Brain pericyte (primary cell): ENCODE data around the gene GARIN5A.
"Not testable (repeated sequence)": the region's sequence is repeated elsewhere in the genome, so short reads cannot be mapped to it uniquely, and the experiment has no call there.

ENCODE experiments used
- DNase-seq: peaks from one replicate; pipeline ENCODE4 v3.0.0-alpha.2; 2012; ENCODE audit warnings: low read depth, low spot score

The GARIN5A gene

DNA sequence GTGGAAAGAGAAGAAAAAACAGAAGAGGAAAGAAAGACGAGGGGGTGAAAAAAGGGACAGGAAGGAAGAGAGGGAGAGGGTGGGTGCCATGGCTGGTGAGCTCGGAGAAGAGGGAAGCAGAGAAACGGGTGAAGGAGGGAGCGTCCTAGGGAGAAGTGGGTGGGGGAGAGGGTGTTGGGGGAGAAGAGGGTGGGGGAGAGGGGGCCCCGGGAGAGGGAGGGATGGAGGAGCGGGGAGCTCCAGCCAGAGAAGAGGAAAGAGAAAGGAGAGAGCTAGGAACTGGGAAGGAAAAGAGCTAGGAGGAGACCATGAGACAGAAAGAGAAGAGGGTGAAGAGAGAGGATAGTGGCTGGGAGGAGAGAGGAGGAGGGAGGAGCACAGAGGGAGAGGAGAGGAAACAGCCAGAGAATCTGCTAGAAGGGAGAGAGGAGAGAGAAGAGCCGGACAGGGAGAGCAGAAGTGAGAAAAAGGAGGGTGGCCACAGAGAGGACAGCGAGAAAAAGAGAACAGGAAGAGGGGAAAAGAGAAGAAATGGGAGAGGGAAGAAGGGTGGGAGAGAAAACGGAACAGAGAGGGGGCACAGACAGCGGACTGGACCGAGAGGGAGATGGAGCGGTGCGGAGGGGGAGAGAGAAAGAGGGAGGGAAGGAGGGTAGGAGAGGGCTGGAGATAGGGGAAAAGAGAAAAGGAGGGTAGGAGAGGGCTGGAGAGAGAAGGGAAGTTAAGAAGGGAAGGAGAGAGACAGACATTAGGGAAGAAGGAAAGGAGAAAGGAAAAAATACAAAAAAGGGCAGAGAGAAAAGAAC is 11.9 kb upstream of the GARIN5A start:
- DNase-seq: no peak

DNA sequence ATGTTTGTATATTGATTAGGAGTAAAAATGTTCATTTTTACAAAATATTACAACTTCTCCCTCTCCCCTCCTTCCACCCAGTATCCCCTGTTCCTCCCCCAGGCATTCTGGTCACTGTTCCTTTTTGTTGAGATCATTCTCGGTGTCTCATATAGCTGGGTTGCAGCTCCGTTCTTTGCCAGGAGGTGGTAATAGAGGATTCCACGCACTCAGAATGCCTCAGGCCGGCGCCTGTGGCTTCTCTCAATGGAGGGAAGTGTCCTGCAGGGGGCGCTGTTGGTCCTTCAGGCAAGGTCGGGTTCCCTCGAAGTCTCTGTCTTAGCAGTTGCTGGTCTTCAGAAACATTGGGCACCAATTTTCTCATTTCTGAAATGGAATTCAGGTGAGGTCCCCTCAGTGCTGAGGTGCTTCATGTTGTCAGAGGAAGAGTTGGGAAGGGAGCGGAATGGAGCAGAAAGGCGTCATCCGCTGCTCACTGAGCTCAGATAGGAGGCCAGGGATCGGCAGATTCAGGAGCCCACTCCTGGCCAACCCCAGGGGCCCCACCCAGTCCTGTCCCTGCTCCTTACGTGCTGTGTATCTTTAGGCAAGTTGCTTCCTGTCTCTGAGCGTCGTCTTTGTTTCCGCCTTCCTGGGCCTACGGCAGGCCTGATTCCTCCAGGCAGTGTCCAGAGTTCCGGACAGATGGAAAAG is 10.3 kb upstream of the GARIN5A start:
- no peak for DNase-seq

DNA sequence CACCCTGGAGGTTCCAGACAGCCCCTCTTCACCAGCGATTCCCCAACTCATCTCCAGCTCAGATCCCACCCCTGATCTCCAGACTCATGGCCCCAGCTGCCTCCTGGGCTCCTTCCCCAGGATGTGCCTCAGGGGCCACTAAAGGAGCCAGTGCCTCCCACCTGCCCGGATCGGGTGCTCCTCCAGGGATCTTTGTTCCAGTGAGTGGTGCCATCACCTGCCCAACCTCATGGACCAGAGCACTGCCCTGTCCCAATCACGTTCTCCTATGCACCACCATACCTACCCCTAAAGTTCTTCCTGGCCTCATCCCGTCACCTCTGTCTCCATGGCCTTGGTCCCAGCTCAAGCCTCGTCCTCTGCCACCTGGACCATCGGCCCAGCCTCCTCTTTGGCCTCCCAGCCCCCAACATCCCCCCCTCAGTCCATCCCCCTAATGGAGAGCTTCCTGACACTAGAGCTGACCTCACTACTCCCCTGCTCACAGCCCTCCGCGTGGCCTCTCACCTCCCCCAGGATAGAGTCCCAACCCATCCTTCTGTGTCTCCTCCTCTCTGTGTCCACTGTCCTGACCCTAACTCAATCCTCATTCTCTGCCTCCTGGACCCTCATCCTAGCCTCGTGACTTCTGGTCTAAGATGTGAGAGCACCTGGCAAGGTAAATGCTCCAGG is 8.8 kb upstream of the GARIN5A start:
- DNase-seq: no peak

DNA sequence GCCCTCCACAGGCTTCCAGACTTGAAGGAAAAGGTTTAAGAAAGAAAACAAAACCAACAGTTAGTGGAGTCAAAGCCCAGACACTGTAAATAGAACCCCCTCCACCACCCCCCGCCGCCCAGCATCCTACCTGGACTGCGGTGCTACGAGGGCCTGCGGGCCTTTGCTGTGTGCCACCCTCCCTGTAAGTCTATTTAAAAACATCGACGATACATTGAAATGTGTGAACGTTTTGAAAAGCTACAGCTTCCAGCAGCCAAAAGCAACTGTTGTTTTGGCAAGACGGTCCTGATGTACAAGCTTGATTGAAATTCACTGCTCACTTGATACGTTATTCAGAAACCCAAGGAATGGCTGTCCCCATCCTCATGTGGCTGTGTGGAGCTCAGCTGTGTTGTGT is 6.3 kb upstream of the GARIN5A start:
- no peak for DNase-seq

DNA sequence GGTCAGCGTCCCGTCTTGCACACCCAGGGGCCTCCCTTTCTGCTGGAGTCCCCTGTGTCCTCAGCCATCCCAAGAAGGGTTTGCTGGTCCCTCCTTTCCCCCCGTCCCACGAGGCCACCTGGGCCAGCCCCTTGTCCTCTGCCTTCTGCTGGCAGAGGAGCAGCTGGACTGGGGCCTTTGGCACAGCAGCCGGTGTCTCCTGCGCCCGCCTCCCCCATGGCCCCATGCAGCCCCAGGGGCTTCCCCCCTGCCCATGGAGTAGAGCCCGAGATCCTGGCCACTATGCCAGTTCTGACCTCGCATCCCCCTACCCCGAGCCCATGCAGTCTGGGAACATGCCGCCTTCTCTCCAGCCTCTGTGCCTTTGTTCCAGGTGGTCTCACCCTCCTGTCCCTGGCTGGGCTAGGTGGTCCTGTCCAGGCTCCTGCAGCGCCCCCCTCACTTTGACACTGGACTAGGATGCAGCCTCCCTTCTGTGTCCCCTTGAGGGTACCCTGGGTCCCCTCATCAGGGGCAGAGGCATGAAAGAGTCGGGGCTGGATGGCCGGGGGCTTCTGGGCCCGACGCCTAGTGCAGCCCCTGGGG is 5.7 kb upstream of the GARIN5A start:
- DNase-seq: no peak

DNA sequence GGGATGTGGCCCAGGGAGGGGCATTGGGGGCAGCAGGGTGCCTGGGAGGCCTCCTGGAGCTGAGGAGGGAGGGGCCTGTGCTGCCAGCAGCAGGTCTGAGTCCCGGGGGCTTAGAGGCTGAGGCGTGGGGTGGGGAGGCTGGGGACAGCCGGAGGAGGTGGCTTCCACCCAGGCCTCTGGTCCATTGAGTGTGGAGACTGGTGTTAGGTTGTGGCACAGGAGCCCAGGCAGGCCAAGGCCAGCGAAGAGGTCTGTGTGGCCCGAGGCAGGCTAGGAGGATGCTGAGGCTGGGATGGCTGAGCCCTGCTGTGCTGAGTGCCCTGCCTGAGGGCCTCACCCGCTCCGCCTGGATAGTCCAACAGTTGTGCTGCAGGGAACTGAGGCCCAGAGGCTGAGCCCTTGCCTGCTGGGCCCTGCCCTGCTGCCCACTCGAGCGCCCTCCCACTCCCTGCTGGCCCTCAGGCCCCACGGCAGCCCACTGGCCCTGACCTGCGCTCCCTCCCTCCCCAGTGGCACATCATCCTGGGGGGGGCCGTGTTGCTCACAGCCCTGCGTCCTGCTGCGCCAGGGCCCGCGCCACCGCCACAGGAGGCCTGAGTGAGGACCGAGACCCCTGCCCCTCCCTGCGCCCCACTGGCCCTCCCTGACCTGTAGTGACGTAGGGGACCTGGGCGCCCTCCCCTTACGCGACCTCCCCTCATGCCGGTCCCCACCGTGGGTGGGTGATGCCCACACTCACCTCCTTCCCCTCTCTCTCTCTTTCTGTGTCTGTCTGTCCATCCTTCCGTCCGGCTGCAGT is 4.9 kb upstream of the GARIN5A start:
- no peak for DNase-seq

DNA sequence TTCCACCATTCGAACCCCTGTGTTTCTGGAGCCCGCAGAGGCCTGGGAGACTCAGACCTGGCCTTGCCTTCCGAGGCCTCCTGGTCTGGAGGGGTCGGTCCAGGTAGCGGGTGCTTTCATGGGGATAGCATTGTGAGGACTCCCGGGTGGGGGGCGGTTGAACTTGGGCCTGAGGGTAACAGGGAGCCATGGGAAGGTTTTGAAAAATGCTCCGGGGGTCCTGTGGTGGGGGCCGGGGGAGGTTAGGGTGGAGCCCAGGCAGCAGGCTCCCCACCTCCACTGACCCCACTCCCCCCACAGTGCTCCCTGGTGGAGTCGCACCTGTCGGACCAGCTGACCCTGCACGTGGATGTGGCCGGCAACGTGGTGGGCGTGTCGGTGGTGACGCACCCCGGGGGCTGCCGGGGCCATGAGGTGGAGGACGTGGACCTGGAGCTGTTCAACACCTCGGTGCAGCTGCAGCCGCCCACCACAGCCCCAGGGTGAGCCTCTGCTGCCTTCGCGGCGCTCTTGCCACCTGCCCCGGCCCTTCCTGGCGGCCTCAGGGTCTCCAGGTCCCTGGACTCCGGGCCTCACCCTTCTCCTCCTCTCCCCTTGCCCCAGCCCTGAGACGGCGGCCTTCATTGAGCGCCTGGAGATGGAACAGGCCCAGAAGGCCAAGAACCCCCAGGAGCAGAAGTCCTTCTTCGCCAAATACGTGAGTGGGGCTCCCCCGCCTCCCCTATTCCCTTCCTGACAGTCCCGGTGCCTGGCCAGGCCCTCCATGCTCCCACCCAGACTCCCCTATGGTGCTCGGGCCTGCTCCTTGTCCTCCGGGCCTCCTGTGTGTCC is 3.8 kb upstream of the GARIN5A start:
- no peak for DNase-seq

DNA sequence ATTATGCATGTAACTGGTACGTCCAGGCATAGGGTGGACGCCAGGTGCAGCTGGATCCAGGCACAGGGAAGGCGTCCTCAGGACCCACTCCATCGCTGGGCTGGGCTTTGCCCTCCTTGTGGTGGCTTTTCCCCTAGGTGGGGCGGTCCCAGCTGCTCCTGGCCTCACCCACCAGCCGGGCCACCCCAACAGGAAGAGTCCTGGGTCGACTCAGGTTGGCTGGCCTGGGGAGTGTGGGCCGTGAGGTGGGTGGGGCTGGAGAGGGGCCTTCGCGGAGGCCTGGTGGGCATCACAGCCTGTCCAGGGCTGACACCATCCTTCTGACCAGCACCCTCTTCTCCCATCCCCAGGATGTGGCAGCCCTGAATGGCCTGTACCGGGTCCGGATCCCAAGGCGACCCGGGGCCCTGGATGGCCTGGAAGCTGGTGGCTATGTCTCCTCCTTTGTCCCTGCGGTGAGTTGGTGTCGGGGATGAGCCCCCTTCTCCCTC is 3.2 kb upstream of the GARIN5A start:
- DNase-seq: no peak

DNA sequence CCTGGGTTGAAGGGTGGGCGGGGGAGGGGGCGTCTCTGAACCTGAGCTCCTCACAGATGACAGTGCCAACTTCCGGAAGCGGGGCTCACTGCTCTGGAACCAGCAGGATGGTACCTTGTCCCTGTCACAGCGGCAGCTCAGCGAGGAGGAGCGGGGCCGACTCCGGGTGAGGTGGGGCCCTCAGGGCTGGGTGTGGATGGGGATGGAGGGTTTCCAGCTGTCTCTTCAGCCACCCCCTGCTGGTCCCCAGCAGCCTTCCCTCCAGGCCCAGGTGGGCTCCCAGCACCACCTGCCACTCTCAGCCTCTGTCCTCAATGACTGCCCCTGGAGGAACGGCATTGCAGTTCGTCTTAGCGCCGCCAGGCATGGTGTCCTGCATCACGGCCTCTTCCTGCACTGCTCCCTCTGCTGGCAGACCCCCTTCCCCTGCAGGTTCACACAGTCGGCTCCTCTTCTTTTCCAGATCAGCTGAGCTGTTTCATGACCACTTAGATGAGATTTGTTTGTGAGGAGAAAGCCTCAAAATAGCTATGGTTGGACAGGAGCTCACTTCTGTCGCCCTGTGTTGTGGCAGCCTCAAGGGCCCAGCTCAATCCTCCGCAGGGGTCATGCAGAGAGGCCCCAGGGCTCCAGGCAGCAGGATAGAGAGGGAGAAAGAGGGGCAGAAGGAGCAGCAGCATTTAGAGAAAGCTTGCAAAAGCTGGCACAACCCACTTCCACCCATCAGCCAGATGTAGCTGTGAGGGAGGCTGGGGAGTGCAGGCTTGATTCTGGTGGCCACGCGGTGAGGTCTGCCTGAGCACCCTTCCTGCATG is 2.5 kb upstream of the GARIN5A start:
- DNase-seq: no peak

DNA sequence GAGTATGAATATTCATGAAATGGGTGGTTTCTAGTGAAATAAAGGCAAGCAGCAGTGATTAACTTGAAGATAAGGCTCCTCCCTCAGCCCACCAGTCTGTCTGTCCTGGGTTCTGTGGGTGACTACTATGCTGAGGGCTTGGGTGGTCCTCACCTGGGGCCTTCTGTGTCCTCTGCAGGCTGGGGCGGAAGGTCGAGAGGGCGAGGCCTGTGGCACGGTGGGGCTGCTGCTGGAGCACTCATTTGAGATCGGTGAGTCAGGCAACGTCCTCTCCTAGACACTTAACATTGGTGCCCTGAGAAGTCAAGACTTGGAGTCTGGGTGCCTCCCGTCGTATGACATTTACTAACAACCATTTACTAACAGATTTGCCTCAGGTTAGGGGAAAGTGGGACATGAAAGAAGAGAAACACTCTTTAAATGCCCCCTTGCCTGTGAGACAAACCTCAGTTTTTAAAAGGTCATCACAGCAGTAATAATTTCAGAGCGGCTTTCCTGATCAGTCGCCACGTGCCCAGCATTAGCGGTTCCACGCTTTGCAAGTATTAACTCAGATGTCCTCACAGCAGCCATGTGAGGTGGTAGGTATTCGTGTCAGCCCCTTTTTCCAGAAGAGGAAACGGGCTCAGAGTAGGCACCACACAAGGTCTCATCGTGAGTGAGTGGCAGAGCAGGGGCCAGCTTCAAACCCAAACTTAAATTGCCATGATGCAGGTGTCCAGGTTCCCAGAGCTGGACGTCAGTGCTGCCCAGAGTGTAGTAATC is 1.3 kb upstream of the GARIN5A start:
- no peak for DNase-seq

DNA sequence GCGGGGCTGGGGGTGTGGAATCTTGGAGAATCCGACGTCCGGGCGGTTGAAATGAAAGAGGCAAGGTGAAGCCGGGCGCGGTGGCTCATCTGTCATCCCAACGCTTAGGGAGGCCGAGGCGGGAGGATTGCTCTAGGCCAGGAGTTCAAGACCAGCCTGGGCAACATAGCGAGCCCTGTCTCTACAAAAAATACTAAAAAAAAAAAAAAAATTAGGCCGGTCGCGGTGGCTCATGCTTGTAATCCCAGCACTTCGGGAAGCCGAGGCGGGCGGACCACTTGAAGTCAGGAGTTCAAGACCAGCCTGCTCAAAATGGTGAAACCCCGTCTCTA is 225 bp upstream of the GARIN5A start:
- DNase-seq: no peak

DNA sequence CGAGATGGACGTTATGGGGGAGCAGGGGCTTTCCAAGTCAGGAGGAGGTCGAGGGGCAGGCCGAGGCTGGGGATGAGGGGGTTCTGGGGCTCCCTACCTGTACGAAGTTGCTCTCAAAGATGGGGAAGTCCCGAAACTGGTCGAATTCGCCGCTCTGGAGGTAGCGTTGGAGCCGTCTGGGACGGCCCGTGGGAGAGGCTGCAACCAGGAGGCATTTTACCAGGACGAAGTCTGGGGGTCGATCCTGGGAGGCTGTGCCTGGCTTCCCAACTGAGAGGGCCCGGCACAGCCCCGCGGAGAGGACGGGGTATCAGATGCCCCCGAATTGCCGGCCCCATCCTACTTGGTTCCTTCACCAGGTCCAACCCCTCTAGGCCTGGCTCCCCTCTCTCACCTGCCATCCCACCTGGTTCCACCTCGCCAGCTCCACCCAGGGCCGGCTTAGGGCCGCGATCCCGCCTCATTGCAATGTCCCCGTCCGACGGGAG is 868 bp downstream of the GARIN5A start:
- DNase-seq: no peak

DNA sequence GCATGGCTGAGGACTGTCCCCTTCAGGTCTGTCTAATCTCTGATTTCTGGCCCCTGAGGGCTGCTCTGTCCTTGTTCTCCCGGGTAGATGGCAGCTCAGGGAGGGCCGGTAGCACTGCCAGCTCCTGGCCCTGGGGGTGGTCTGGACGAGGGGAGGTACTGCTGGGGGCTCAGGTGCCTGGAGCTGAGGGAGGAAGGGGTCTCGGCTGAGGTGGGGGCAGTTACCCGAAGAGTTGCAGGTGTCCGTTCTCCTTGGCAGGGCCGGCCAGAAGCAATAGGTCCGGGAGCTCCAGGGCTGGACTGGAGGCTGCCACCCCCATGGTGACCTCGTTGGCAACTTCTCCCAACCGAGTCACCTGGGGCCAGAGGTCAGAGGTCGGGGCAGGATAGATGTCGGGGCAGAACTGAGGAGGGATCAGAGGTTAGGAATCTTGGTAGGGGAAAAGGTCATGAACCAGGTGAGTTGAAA is 1.5 kb downstream of the GARIN5A start:
- DNase-seq: no peak

DNA sequence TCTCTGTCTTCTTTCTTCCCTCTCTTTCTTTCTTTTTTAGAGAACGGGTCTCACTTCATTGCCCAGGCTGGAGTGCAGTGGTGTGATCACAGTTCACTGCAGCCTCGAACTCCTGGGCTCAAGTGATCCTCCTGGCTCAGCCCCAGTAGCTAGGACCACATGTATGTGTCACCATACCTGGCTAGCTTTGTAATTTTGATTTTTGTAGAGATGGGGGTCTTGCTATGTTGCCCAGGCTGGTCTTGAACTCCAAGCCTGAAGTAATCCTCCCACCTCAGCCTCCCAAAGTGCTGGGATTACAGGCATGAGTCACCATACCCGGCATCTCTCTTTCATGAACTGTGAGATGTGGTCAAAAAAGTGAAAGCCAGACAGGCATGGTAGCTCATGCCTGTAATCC is 3.3 kb downstream of the GARIN5A start:
- not testable (repeated sequence) for DNase-seq

DNA sequence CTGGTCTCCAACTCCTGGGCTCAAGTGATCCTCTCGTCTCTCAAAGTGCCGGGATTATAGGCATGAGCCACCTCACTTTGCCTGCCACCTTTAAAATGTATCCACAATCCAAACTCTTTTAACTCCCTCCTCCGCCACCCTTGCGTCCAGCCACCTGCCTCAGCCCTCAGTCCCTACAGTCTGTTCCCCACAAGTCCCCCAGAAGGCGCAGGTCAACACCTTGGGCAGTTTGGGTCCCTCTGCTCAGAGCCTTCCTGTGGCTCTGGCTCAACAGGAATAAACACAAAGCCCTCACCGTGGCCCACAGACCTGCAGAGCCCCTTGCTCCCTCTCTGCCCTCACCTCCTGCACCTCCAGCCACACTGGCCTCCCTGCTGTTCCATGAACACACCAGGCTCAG is 7.8 kb downstream of the GARIN5A start:
- no peak for DNase-seq

DNA sequence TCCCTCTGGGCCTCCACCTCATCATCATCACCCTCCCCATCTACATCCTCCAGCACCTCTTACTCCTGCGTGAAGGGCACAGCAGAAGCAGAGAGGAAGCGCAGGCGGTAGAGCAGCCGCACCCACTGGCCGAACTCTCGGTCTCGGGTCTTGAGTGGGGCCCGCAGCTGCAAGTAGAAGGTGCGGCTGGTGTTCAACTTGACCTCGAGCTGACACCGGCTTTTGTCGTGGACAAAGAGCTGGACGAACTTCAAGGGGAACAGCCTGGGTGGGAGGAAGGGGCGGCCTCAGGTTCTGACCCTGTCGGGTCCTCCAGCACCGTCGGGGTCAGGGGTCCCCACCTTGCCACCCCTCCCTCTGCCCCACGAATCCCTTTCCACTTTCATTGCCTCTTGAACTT is 9.1 kb downstream of the GARIN5A start:
- DNase-seq: no peak

DNA sequence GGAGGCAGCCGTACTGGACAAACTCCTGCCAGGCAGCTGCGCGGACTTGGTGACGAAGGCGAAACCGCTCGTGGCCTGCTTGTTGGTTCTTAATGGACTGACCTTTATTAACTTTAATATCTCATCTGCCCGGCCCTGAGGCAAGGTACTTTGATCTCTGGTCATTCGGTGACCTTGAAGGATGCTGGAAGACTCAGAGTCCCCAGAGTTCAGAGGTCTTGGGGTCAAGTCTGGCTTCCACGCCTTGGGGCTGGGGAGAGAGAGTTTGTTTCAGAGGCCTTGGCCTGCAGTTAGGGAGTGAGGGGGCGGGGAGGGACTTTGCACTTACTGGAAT is 10.0 kb downstream of the GARIN5A start:
- no peak for DNase-seq

DNA sequence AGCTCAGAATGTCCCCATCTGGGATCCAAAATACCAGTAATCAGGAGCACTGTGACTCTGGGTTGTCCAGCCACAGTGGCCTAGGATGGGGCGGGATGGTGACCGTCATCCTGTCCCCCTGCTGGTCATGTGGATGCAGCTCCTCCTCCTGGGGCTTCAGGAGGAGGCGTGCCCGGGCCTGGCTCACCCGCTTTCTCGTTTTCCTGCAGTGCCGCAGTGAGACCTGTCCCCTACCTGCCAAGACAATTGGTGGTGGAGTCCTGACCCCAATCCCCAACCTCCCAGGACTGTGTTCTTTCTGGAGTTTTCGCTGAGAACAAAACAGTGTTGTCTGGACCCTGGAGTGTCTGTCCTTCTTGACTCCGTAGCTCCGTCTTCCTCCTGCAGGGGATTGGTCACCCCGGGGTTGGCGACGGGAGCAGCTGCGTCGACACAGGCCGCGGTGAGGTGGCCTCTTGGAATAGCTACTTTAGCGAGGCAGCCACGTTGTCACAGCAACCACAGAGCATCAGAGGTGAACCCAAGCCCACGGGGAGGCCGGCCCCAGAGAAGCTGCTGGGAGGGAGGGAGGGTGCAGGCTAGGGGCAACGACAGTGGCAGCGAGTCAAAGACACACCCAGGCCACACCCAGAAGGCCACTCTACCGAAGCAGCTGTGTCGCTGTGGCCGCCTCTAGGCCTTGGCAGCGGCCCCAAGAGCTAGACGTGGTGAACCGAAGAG is 10.5 kb downstream of the GARIN5A start:
- DNase-seq: no peak
